ENCODE data around the gene LRRC43. TPM values are rescaled to one million over a fixed set of nuclear protein-coding genes. Genes with fewer than 3 reads are reported as not detected.

The LRRC43 gene
- total and polyA plus RNA-seq, 2 experiments from 2014 or later = 0.45 TPM; not detected in 1

DNA sequence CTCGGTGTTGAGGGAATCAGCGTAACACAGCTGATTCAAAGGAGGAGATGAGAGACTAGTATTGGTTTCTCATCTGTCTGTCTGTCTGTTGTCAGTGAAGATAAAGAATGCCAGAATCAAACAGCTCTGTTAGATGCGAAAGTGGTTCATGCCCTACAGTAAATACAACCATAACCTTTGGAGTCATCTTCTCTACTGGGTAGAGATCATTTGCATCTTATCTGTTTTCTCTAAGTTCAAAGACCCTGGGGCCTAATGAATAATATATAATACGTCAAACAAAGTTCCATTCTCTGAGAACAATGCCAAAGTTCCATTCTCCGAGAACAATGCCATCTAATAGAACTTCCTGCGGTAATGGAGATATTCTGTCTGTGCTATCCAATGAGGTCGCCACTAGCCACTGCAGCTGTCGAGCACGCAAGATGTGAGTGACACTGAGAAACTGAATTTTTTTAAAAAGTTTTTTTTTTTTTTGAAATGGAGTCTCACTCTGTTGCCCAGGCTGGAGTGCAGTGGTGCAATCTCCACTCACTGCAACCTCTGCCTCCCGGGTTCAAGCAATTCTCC is 15.5 kb upstream of the LRRC43 start:
- H3K27ac Mint-ChIP-seq = no peak overlapping the region

DNA sequence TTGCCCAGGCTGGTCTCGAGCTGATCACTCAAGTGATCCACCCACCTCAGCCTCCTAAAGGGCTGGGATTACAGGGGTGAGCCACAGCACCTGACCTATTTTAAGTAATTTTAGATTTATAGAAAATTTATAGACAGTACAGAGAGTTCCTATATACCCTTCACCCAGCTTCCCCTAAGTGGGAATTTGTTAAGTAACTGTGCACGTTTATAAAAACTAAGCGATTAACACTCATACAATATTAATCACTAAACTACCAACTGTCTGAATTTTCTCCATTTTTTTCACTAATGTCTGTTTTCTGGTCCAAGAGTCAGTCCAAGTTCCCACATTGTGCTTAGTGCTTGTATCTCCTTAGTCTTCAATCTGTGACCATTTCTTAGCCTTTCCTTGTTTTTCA is 14.4 kb upstream of the LRRC43 start:
- Histone ChIP-seq H3K27me3 (ENCODE audit: insufficient read depth) (no peaks in the 10 kb centered on the region), H3K4me1 (ENCODE audit: insufficient read depth) (no peaks in the 10 kb centered on the region), H3F3A (replicated peaks; ENCODE audit: low read depth) (no peaks in the 10 kb centered on the region), H3K36me3 (ENCODE audit: insufficient read depth) (no peaks in the 10 kb centered on the region), H3K79me2 (replicated peaks; ENCODE audit: insufficient read depth) (no peaks in the 10 kb centered on the region), H3K9me2 (ENCODE audit: insufficient read depth) (no peaks in the 10 kb centered on the region), H4K20me1 (replicated peaks; ENCODE audit: insufficient read depth) (no peaks in the 10 kb centered on the region), H3K4me2 (no peak overlapping the region), H3K27ac (ENCODE audit: low read depth) (no peak overlapping the region), H3K4me3 (no peak overlapping the region), H2AFZ (no peak overlapping the region)
- no peak for ATAC-seq
- H3K4me1 Mint-ChIP-seq = no peaks in the 10 kb centered on the region
- peaks cover 2% of the 10 kb centered on the region for H3K27me3 Mint-ChIP-seq (ENCODE audit: insufficient read depth, low read depth, poor library complexity)
- no peak overlapping the region for H3K4me3 Mint-ChIP-seq
- H3K36me3 Mint-ChIP-seq (ENCODE audit: low read depth) = no peaks in the 10 kb centered on the region
- H3K27ac Mint-ChIP-seq = no peak overlapping the region
- no peaks in the 10 kb centered on the region for H3K9me3 Mint-ChIP-seq
- DNase-seq (ENCODE audit: low spot score) = no peak
- TF ChIP-seq, protein P1, sequence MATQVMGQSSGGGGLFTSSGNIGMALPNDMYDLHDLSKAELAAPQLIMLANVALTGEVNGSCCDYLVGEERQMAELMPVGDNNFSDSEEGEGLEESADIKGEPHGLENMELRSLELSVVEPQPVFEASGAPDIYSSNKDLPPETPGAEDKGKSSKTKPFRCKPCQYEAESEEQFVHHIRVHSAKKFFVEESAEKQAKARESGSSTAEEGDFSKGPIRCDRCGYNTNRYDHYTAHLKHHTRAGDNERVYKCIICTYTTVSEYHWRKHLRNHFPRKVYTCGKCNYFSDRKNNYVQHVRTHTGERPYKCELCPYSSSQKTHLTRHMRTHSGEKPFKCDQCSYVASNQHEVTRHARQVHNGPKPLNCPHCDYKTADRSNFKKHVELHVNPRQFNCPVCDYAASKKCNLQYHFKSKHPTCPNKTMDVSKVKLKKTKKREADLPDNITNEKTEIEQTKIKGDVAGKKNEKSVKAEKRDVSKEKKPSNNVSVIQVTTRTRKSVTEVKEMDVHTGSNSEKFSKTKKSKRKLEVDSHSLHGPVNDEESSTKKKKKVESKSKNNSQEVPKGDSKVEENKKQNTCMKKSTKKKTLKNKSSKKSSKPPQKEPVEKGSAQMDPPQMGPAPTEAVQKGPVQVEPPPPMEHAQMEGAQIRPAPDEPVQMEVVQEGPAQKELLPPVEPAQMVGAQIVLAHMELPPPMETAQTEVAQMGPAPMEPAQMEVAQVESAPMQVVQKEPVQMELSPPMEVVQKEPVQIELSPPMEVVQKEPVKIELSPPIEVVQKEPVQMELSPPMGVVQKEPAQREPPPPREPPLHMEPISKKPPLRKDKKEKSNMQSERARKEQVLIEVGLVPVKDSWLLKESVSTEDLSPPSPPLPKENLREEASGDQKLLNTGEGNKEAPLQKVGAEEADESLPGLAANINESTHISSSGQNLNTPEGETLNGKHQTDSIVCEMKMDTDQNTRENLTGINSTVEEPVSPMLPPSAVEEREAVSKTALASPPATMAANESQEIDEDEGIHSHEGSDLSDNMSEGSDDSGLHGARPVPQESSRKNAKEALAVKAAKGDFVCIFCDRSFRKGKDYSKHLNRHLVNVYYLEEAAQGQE (IDR thresholded peaks at IDR 0.05; ENCODE audit: unreplicated experiment) = no peak
- TF ChIP-seq EZH2 (IDR thresholded peaks at IDR 0.05; ENCODE audit: low read depth, unreplicated experiment) (no peak), CREB1 (CRISPR knock-in tag; IDR thresholded peaks at IDR 0.05; ENCODE audit: low read depth) (no peak), POLR2AphosphoS5 (IDR thresholded peaks at IDR 0.05; ENCODE audit: low read depth) (no peak), ZNF331 (CRISPR knock-in tag; IDR thresholded peaks at IDR 0.05; ENCODE audit: low read depth) (no peak), STAT1 (IDR thresholded peaks at IDR 0.05; ENCODE audit: unreplicated experiment) (no peak), ZNF114 (CRISPR knock-in tag; IDR thresholded peaks at IDR 0.05) (no peak)
- TF ChIP-seq, protein P2, sequence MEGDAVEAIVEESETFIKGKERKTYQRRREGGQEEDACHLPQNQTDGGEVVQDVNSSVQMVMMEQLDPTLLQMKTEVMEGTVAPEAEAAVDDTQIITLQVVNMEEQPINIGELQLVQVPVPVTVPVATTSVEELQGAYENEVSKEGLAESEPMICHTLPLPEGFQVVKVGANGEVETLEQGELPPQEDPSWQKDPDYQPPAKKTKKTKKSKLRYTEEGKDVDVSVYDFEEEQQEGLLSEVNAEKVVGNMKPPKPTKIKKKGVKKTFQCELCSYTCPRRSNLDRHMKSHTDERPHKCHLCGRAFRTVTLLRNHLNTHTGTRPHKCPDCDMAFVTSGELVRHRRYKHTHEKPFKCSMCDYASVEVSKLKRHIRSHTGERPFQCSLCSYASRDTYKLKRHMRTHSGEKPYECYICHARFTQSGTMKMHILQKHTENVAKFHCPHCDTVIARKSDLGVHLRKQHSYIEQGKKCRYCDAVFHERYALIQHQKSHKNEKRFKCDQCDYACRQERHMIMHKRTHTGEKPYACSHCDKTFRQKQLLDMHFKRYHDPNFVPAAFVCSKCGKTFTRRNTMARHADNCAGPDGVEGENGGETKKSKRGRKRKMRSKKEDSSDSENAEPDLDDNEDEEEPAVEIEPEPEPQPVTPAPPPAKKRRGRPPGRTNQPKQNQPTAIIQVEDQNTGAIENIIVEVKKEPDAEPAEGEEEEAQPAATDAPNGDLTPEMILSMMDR (conservative IDR thresholded peaks at IDR 0.05; ENCODE audit: low read depth in 2 of 2) = no peak

More for the DNA sequence above, 15.5 kb upstream of the LRRC43 start:
- Histone ChIP-seq H3K4me2 (no peak overlapping the region), H3K79me2 (replicated peaks; ENCODE audit: insufficient read depth) (no peaks in the 10 kb centered on the region), H3K9me2 (ENCODE audit: insufficient read depth) (no peaks in the 10 kb centered on the region), H3K4me1 (ENCODE audit: insufficient read depth) (no peaks in the 10 kb centered on the region), H3K4me3 (no peak overlapping the region), H3K27me3 (ENCODE audit: insufficient read depth) (no peaks in the 10 kb centered on the region), H4K20me1 (replicated peaks; ENCODE audit: insufficient read depth) (no peaks in the 10 kb centered on the region), H3F3A (replicated peaks; ENCODE audit: low read depth) (no peaks in the 10 kb centered on the region), H3K27ac (ENCODE audit: low read depth) (no peak overlapping the region), H3K36me3 (ENCODE audit: insufficient read depth) (no peaks in the 10 kb centered on the region), H2AFZ (no peak overlapping the region)
- Mint-ChIP-seq H3K27me3 (ENCODE audit: insufficient read depth, low read depth, poor library complexity) (peaks cover 2% of the 10 kb centered on the region), H3K4me1 (no peaks in the 10 kb centered on the region), H3K4me3 (no peak overlapping the region), H3K9me3 (no peaks in the 10 kb centered on the region), H3K36me3 (ENCODE audit: low read depth) (no peaks in the 10 kb centered on the region)
- ATAC-seq = no peak
- TF ChIP-seq, protein P1 (IDR thresholded peaks at IDR 0.05; ENCODE audit: unreplicated experiment) = no peak
- TF ChIP-seq ZNF114 (CRISPR knock-in tag; IDR thresholded peaks at IDR 0.05) (no peak), JUNB (IDR thresholded peaks at IDR 0.05; ENCODE audit: unreplicated experiment) (no peak), STAT1 (IDR thresholded peaks at IDR 0.05; ENCODE audit: unreplicated experiment) (no peak)
- TF ChIP-seq, protein P2 (conservative IDR thresholded peaks at IDR 0.05; ENCODE audit: low read depth in 2 of 2) = no peak
- no peak for DNase-seq (ENCODE audit: low spot score)

Measured in GM23338 (cell line).